Natural killer cell (primary cell): ENCODE data around the gene RAX. TPM values are rescaled to one million over a fixed set of nuclear protein-coding genes. Genes with fewer than 3 reads are reported as not detected.

ENCODE experiments used
- ATAC-seq, 3 donors: fragments of 150-1000 bp in 2 of 3; fragments of 200-7000 bp in 1 of 3; cut with Tn5 transposase; 1 replicate in 1 of 3; 2 replicates in 2 of 3; pipeline ENCODE4 v1.10.0; 2021; ENCODE audit warnings: mild to moderate bottlenecking in 2 of 3, moderate library complexity in 2 of 3
- DNase-seq, 2 donors: peaks; one replicate each; pipeline versions ENCODE4 v3.0.0 to v3.0.0-alpha.2; 2013 to 2021; ENCODE audit warnings: mixed read lengths in 1 of 2
- H3K27ac ChIP-seq: one replicate; pipeline ENCODE4 v1.5.1; 2013; ENCODE audit warnings: mild to moderate bottlenecking, low read length
- H3K27me3 ChIP-seq: one replicate; pipeline ENCODE4 v1.6.1; 2013; ENCODE audit warnings: low read length; ENCODE audit not compliant: control insufficient read depth, insufficient read depth
- H3K36me3 ChIP-seq: one replicate; pipeline ENCODE4 v1.6.1; 2013; ENCODE audit warnings: low read length; ENCODE audit not compliant: control insufficient read depth, insufficient read depth
- H3K4me1 ChIP-seq: one replicate; pipeline ENCODE4 v1.6.1; 2013; ENCODE audit warnings: low read length; ENCODE audit not compliant: control insufficient read depth, insufficient read depth
- H3K4me3 ChIP-seq: one replicate; pipeline ENCODE4 v1.5.1; 2013; ENCODE audit warnings: low read length
- H3K9me3 ChIP-seq: one replicate; pipeline ENCODE4 v1.6.1; 2013; ENCODE audit warnings: low read length; ENCODE audit not compliant: control insufficient read depth, insufficient read depth
- H3K27ac Mint-ChIP-seq, 2 donors: one replicate each; pipeline ENCODE4 v1.8.0; 2022; ENCODE audit warnings: mild to moderate bottlenecking in 2 of 2, mixed read lengths in 2 of 2, moderate library complexity in 1 of 2
- H3K27me3 Mint-ChIP-seq, 2 donors: one replicate each; pipeline ENCODE4 v1.8.0; 2022; ENCODE audit warnings: low read depth in 2 of 2, mixed read lengths in 2 of 2
- H3K36me3 Mint-ChIP-seq: one replicate; pipeline ENCODE4 v1.8.0; 2022; ENCODE audit warnings: mixed read lengths
- H3K4me1 Mint-ChIP-seq, 2 donors: one replicate each; pipeline ENCODE4 v1.8.0; 2022; ENCODE audit warnings: mixed read lengths in 2 of 2
- H3K4me3 Mint-ChIP-seq: one replicate; pipeline ENCODE4 v1.8.0; 2022; ENCODE audit warnings: mild to moderate bottlenecking, moderate library complexity, mixed read lengths
- H3K9me3 Mint-ChIP-seq, 2 donors: one replicate each; pipeline ENCODE4 v1.8.0; 2022; ENCODE audit warnings: mixed read lengths in 2 of 2
- CTCF ChIP-seq: fragments of 200-600 bp; IDR thresholded peaks from one replicate; pipeline ENCODE4 v1.8.0; 2022; ENCODE audit warnings: antibody characterized with exemption
- WGBS: methylation state at CpG from one replicate; pipeline ENCODE4 v1.1.7; 2013; ENCODE audit warnings: missing lambda C conversion rate; ENCODE audit not compliant: insufficient coverage; 5-methylcytosine and 5-hydroxymethylcytosine counted together
- intact Hi-C: fragments of 100-400 bp; cut with micrococcal nuclease; formaldehyde crosslinking; loops from one replicate; pipeline ENCODE4 v1.14.2; 2022
- total RNA-seq, 4 donors: library from RNA; stranded (reverse); fragments of 120-200 nt in 1 of 4; gene quantifications; one replicate each; pipeline versions ENCODE4 v1.2.3 to v1.2.4, GENCODE V29; 2013 to 2022

RAX gene
- total RNA-seq, 3 donors from 2014 or later (not counting 1 experiment from before 2014, with no cell fraction given) = not detected

- ATAC-seq (no peak), DNase-seq (no peak)
- Mint-ChIP-seq H3K9me3 (no peaks in the 10 kb centered on the region), H3K4me3 (no peak overlapping the region), H3K27me3 (peaks cover 3 to 24% of the 10 kb centered on the region in 2 donors), H3K27ac (no peak overlapping the region), H3K36me3 (no peaks in the 10 kb centered on the region), H3K4me1 (no peaks in the 10 kb centered on the region)
- H3K4me3 ChIP-seq = no peak overlapping the region
- WGBS = 81% methylated on average over 5 of the region's 5 CpGs
- no peak for TF ChIP-seq CTCF
- H3K27me3 ChIP-seq = peaks cover 2% of the 10 kb centered on the region
- intact Hi-C loops = no loop called here
- no peak overlapping the region for H3K27ac ChIP-seq
- no peaks in the 10 kb centered on the region for H3K9me3 ChIP-seq
- H3K36me3 ChIP-seq = no peaks in the 10 kb centered on the region
- H3K4me1 ChIP-seq = no peaks in the 10 kb centered on the region
Observed at GRCh38 chr18:59231114-59231513, 42.1 kb downstream of the RAX start.

- H3K36me3 ChIP-seq = no peaks in the 10 kb centered on the region
- intact Hi-C loops = no loop called here
- peaks cover 2% of the 10 kb centered on the region for H3K27me3 ChIP-seq
- Mint-ChIP-seq H3K4me3 (no peak overlapping the region), H3K27me3 (peaks cover 8 to 36% of the 10 kb centered on the region in 2 donors), H3K4me1 (no peaks in the 10 kb centered on the region), H3K27ac (no peak overlapping the region), H3K9me3 (no peaks in the 10 kb centered on the region), H3K36me3 (no peaks in the 10 kb centered on the region)
- ATAC-seq = no peak
- 80% methylated on average over 6 of the region's 6 CpGs for WGBS
- no peak overlapping the region for H3K4me3 ChIP-seq
- no peak for TF ChIP-seq CTCF
- no peaks in the 10 kb centered on the region for H3K9me3 ChIP-seq
- no peak for DNase-seq
- H3K27ac ChIP-seq = no peak overlapping the region
- H3K4me1 ChIP-seq = no peaks in the 10 kb centered on the region
Observed at GRCh38 chr18:59229701-59230443, 43.4 kb downstream of the RAX start.

- intact Hi-C loops = no loop called here
- peaks cover 8 to 38% of the 10 kb centered on the region in 2 donors for H3K27me3 Mint-ChIP-seq
- Histone ChIP-seq H3K27ac (no peak overlapping the region), H3K4me3 (no peak overlapping the region), H3K27me3 (peaks cover 2% of the 10 kb centered on the region), H3K4me1 (no peaks in the 10 kb centered on the region), H3K36me3 (no peaks in the 10 kb centered on the region), H3K9me3 (no peaks in the 10 kb centered on the region)
- no peak overlapping the region for H3K4me3 Mint-ChIP-seq
- DNase-seq (no peak), ATAC-seq (no peak)
- H3K9me3 Mint-ChIP-seq = no peaks in the 10 kb centered on the region
- TF ChIP-seq CTCF = no peak
- 67% methylated on average over 2 of the region's 2 CpGs for WGBS
- H3K4me1 Mint-ChIP-seq = no peaks in the 10 kb centered on the region
- no peaks in the 10 kb centered on the region for H3K36me3 Mint-ChIP-seq
- no peak overlapping the region for H3K27ac Mint-ChIP-seq
Observed at GRCh38 chr18:59229191-59229590, 44.1 kb downstream of the RAX start.

GRCh38 chr18:59228351-59228750 lies 44.9 kb downstream of the RAX start:
- H3K27me3 Mint-ChIP-seq = peaks cover 10 to 46% of the 10 kb centered on the region in 2 donors
- DNase-seq (no peak), ATAC-seq (no peak)
- H3K4me1 ChIP-seq = no peaks in the 10 kb centered on the region
- no peaks in the 10 kb centered on the region for H3K9me3 ChIP-seq
- peaks cover 2% of the 10 kb centered on the region for H3K27me3 ChIP-seq
- intact Hi-C loops = no loop called here
- H3K9me3 Mint-ChIP-seq = no peaks in the 10 kb centered on the region
- WGBS = 59% methylated on average over 1 of the region's 1 CpG
- H3K4me3 Mint-ChIP-seq = no peak overlapping the region
- H3K27ac ChIP-seq = no peak overlapping the region
- TF ChIP-seq CTCF = no peak
- H3K36me3 Mint-ChIP-seq = no peaks in the 10 kb centered on the region
- H3K27ac Mint-ChIP-seq = no peak overlapping the region
- no peaks in the 10 kb centered on the region for H3K4me1 Mint-ChIP-seq
- no peaks in the 10 kb centered on the region for H3K36me3 ChIP-seq
- H3K4me3 ChIP-seq = no peak overlapping the region
